ENCODE results near the gene CCDC184. TPM values are rescaled to one million over a fixed set of nuclear protein-coding genes. Genes with fewer than 3 reads are reported as not detected.
A peak's percentile ranks its signal among the peaks of the same experiment; 100 is the strongest.

Gene CCDC184
- total RNA-seq, 1 donor from 2014 or later = 36.2 TPM

DNA sequence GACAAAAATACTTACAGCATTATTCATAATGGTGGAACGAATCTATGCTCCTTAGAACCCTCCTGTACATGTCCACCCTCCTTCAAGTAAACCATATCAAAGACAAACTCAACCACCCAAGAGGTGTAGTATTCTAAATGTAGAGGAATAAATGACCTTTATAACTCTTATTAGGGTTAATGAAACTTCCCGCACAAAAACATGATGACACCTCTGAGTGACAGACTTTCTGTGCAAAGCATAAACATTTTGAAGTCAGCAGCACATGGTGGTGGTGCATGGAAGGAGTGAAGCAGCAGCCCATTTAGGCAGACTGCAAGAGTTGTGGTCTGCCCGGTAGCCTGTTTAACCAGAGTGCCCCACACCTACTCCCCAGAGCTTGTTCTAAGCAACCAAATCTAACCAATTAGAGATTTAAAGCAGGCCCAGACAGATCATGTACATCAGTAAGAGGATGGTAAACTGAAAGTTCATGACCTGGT lies 25.5 kb upstream of the CCDC184 start:
- H3K36me3 Mint-ChIP-seq (ENCODE audit: unreplicated experiment) = no peaks in the 10 kb centered on the region
- H3K27ac Mint-ChIP-seq (ENCODE audit: unreplicated experiment) = peak overlapping the region; percentile 98
- peaks cover 6% of the 10 kb centered on the region for H3K27me3 Mint-ChIP-seq (ENCODE audit: unreplicated experiment)
- DNase-seq = no peak
- no peaks in the 10 kb centered on the region for H3K4me1 Mint-ChIP-seq (ENCODE audit: low read depth, unreplicated experiment)
- TF ChIP-seq, protein P1, sequence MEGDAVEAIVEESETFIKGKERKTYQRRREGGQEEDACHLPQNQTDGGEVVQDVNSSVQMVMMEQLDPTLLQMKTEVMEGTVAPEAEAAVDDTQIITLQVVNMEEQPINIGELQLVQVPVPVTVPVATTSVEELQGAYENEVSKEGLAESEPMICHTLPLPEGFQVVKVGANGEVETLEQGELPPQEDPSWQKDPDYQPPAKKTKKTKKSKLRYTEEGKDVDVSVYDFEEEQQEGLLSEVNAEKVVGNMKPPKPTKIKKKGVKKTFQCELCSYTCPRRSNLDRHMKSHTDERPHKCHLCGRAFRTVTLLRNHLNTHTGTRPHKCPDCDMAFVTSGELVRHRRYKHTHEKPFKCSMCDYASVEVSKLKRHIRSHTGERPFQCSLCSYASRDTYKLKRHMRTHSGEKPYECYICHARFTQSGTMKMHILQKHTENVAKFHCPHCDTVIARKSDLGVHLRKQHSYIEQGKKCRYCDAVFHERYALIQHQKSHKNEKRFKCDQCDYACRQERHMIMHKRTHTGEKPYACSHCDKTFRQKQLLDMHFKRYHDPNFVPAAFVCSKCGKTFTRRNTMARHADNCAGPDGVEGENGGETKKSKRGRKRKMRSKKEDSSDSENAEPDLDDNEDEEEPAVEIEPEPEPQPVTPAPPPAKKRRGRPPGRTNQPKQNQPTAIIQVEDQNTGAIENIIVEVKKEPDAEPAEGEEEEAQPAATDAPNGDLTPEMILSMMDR (IDR thresholded peaks at IDR 0.05; ENCODE audit: partially characterized antibody, unreplicated experiment) = peak; percentile 2
- H3K4me3 Mint-ChIP-seq (ENCODE audit: unreplicated experiment) = peak overlapping the region; percentile 94
- H3K9me3 Mint-ChIP-seq (ENCODE audit: unreplicated experiment) = no peaks in the 10 kb centered on the region

DNA sequence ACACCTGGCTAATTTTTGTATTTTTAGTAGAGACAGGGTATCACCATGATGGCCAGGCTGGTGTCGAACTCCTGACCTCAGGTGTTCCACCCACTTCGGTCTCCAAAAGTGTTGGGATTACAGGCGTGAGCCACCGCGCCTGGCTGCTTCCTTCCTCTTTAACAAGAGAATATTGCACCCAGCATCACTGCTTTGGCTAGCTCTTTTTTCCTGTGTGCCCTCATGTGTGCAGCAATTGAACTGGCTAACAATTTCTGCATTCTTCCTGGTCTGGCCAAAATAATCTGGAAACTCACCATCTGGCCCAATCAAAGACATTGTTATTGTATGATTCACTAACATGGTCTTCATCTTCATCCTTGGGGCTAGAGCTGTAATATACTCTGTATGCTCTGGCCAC lies 23.4 kb upstream of the CCDC184 start:
- H3K4me1 Mint-ChIP-seq (ENCODE audit: low read depth, unreplicated experiment) = no peaks in the 10 kb centered on the region
- no peak for DNase-seq
- TF ChIP-seq, protein P1 (IDR thresholded peaks at IDR 0.05; ENCODE audit: partially characterized antibody, unreplicated experiment) = no peak
- H3K27me3 Mint-ChIP-seq (ENCODE audit: unreplicated experiment) = peaks cover 6% of the 10 kb centered on the region
- no peak overlapping the region for H3K4me3 Mint-ChIP-seq (ENCODE audit: unreplicated experiment)
- no peak overlapping the region for H3K27ac Mint-ChIP-seq (ENCODE audit: unreplicated experiment)
- H3K36me3 Mint-ChIP-seq (ENCODE audit: unreplicated experiment) = no peaks in the 10 kb centered on the region
- H3K9me3 Mint-ChIP-seq (ENCODE audit: unreplicated experiment) = no peaks in the 10 kb centered on the region

DNA sequence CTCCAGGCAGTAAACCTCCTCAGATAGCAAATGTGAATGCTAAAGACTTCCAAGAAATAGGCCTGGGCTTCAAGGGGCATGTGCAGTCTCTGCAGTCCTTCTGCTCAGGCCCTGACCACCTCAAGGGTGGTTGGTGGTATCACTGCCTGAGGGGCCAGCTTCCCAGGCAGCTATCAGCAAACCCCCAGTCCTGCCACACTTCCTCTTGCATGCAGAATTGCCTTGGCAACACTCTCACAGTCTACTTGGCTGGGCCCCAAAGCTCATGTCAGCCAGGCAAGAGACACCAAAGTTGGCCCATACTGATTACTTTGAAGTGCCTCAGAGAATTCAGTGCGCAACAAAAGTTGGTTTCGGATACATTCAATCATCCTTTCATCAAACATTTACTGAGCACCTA lies 22.6 kb upstream of the CCDC184 start:
- Mint-ChIP-seq H3K4me3 (ENCODE audit: unreplicated experiment) (no peak overlapping the region), H3K36me3 (ENCODE audit: unreplicated experiment) (no peaks in the 10 kb centered on the region)

DNA sequence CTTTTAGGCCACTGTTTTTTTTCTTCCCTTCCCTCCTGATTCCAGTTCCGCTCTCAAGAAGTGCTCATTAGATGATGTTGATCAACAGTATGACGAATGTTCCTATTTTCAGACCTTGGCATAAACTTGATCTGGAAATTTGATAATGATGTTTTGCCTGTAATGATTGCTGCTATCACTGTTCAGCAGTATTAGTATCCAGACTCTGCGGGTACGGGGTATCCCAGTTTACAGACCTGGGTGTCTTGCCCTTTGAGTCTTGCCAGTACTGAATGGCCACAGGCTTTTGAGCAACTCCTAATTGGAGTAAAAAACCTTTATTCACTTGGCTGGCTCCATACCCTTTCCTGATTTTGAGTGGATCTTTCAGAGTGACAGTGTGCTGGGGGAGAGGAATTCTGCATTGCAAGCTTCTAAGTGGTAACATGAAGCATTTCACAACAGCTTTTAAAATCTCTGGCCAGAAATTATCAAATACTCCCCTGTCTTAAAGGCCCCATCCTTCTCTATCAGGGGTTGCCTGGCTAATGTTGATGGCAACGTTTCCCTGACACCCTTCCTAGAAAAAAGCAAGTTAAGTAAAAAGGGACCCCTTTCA lies 20.2 kb upstream of the CCDC184 start:
- no peak for DNase-seq
- TF ChIP-seq, protein P1 (IDR thresholded peaks at IDR 0.05; ENCODE audit: partially characterized antibody, unreplicated experiment) = no peak
- Mint-ChIP-seq H3K36me3 (ENCODE audit: unreplicated experiment) (no peaks in the 10 kb centered on the region), H3K9me3 (ENCODE audit: unreplicated experiment) (no peaks in the 10 kb centered on the region), H3K27me3 (ENCODE audit: unreplicated experiment) (no peaks in the 10 kb centered on the region), H3K27ac (ENCODE audit: unreplicated experiment) (no peak overlapping the region), H3K4me1 (ENCODE audit: low read depth, unreplicated experiment) (no peaks in the 10 kb centered on the region), H3K4me3 (ENCODE audit: unreplicated experiment) (no peak overlapping the region)

More for the DNA sequence above, 22.6 kb upstream of the CCDC184 start:
- H3K27me3 Mint-ChIP-seq (ENCODE audit: unreplicated experiment) = peaks cover 6% of the 10 kb centered on the region
- H3K27ac Mint-ChIP-seq (ENCODE audit: unreplicated experiment) = no peak overlapping the region
- TF ChIP-seq, protein P1 (IDR thresholded peaks at IDR 0.05; ENCODE audit: partially characterized antibody, unreplicated experiment) = no peak
- H3K4me1 Mint-ChIP-seq (ENCODE audit: low read depth, unreplicated experiment) = no peaks in the 10 kb centered on the region
- no peak for DNase-seq
- no peaks in the 10 kb centered on the region for H3K9me3 Mint-ChIP-seq (ENCODE audit: unreplicated experiment)

DNA sequence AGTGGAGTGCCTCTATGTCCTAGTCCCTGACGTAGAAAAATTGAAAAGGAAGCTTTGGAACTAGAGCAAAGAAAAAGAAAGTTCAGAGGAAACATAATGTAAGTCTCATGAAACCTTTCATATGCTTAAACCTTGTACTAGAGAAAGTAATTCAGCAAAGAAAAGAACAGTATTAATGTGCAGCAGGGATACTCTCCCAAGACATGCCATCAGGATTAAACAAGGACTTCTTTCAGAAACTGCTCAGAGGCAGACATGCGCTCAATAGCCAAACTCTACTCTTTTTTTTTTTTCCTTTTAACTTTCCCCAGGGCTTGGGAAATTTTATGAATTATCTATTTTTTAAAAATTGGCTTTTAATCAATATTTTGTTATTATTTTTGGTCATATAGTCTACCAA lies 19.0 kb upstream of the CCDC184 start:
- no peak overlapping the region for H3K27ac Mint-ChIP-seq (ENCODE audit: unreplicated experiment)

More for the DNA sequence above, 19.0 kb upstream of the CCDC184 start:
- TF ChIP-seq, protein P1 (IDR thresholded peaks at IDR 0.05; ENCODE audit: partially characterized antibody, unreplicated experiment) = no peak
- no peak for DNase-seq
- peaks cover 2% of the 10 kb centered on the region for H3K27me3 Mint-ChIP-seq (ENCODE audit: unreplicated experiment)
- H3K36me3 Mint-ChIP-seq (ENCODE audit: unreplicated experiment) = no peaks in the 10 kb centered on the region
- no peak overlapping the region for H3K4me3 Mint-ChIP-seq (ENCODE audit: unreplicated experiment)
- no peaks in the 10 kb centered on the region for H3K9me3 Mint-ChIP-seq (ENCODE audit: unreplicated experiment)
- H3K4me1 Mint-ChIP-seq (ENCODE audit: low read depth, unreplicated experiment) = no peaks in the 10 kb centered on the region
